Tibial nerve (tissue), 4 donors: ENCODE results near the gene RAD54L2. TPM values are rescaled to one million over a fixed set of nuclear protein-coding genes. Genes with fewer than 3 reads are reported as not detected.

Experiments used
- DNase-seq, 2 donors: peaks; one replicate each; pipeline ENCODE4 v3.0.0-alpha.2; 2019; ENCODE audit warnings: low spot score in 2 of 2
- H3K27ac ChIP-seq, 4 donors: fragments of 200-600 bp; sonication (generic) in 3 of 4; one replicate each; pipeline ENCODE4 v1.5.1; 2017 to 2019; ENCODE audit warnings: mild to moderate bottlenecking in 1 of 4
- H3K27me3 ChIP-seq, 2 donors: fragments of 200-600 bp; sonication (generic) in 1 of 2; one replicate each; pipeline versions ENCODE4 v1.5.1 to v1.6.0; 2017 to 2019
- H3K36me3 ChIP-seq, 3 donors: fragments of 200-600 bp; sonication (generic); one replicate each; pipeline ENCODE4 v1.5.1; 2018 to 2019
- H3K4me1 ChIP-seq, 4 donors: fragments of 200-600 bp; sonication (generic) in 3 of 4; one replicate each; pipeline ENCODE4 v1.5.1; 2017 to 2019
- H3K4me3 ChIP-seq, 4 donors: fragments of 200-600 bp; sonication (generic) in 3 of 4; one replicate each; pipeline ENCODE4 v1.5.1; 2017 to 2019; ENCODE audit warnings: mild to moderate bottlenecking in 1 of 4, moderate library complexity in 1 of 4
- H3K9me3 ChIP-seq, 4 donors: fragments of 200-600 bp; sonication (generic) in 3 of 4; one replicate each; pipeline ENCODE4 v1.5.1; 2017 to 2019
- EP300 ChIP-seq, 2 donors: sonication (generic); formaldehyde crosslinking; IDR thresholded peaks; one replicate each; pipeline ENCODE4 v1.6.1; 2017; ENCODE audit warnings: antibody characterized with exemption in 2 of 2, mild to moderate bottlenecking in 1 of 2
- POLR2A ChIP-seq, 2 donors: fragments of 450-650 bp; IDR thresholded peaks; one replicate each; pipeline ENCODE4 v1.6.1; 2017; ENCODE audit warnings: antibody characterized with exemption in 2 of 2, mild to moderate bottlenecking in 2 of 2, moderate library complexity in 2 of 2
- WGBS, 2 donors: methylation state at CpG; one replicate each; pipeline ENCODE4 v1.1.5; 2018; 5-methylcytosine and 5-hydroxymethylcytosine counted together
- total RNA-seq, 4 donors: library from RNA; depleted of rRNA; stranded (reverse); fragments of >200 nt; gene quantifications; one replicate each; pipeline ENCODE4 v1.1.0, GENCODE V29; 2016
- TF ChIP-seq, protein P1 (sequence below), 5 experiments: fragments of 200-600 bp in 3 of 5; fragments of 450-650 bp in 2 of 5; sonication (generic) in 3 of 5; IDR thresholded peaks; one replicate each; pipeline ENCODE4 v1.5.1; 2016 to 2019; ENCODE audit warnings: antibody characterized with exemption in 5 of 5, mild to moderate bottlenecking in 3 of 5, moderate library complexity in 2 of 5

Gene RAD54L2
- total RNA-seq, 4 donors from 2014 or later = 21.0 to 35.8 (median 28.5) TPM

DNA sequence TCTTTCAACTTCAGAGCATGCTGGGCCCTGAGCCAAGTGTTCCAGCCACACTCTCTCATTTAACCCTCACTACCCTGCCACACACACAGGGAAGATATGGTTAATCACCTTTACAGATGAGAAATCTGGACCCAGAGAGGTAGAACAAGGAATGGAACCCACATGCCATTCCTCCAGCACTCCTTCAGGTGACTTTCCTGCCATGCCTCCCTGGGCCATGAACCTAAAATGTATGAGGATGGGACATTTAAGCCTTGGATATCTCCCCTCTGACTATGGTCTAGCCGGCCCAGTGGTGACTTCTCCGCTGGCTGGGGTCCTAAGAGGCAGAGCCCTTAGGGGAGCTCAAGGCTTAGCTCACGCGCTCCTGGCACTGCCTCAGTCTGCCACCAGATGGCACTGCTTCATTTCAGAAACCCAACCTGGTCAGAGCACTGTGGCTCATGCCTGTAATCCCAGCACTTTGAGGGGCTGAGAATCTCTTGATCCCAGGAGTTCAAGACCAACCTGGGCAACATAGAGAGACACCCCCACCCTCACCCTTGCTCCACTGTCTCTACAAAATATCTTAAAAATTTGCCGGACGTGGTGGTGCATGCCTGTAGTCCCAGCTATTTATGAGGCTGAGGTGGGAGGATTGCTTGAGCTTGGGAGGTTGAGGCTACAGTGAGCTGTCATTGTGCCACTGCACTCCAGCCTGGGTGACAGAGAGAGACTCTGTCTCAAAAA lies 36.5 kb upstream of the RAD54L2 start:
- peak; percentile 67 to 90 for DNase-seq

DNA sequence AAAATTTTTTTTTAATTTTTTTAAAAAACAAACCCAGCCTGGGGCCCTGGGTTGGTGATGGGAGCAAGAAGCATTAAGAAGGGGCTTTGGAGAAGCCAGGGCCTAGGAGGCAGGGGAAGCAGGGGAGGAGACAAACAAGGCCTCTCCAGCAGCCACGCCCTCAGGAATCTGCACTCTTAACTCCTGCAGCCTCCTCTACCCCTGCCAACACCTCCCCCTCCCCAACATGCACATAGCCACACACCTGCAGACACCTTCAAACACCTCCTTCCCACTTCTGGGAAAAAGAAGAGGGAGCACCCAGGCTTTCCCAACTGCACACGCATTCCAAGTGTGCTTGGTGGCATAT lies 36.0 kb upstream of the RAD54L2 start:
- TF ChIP-seq EP300 (IDR thresholded peaks at IDR 0.05) (no peak), POLR2A (IDR thresholded peaks at IDR 0.05) (no peak)
- TF ChIP-seq, protein P1, sequence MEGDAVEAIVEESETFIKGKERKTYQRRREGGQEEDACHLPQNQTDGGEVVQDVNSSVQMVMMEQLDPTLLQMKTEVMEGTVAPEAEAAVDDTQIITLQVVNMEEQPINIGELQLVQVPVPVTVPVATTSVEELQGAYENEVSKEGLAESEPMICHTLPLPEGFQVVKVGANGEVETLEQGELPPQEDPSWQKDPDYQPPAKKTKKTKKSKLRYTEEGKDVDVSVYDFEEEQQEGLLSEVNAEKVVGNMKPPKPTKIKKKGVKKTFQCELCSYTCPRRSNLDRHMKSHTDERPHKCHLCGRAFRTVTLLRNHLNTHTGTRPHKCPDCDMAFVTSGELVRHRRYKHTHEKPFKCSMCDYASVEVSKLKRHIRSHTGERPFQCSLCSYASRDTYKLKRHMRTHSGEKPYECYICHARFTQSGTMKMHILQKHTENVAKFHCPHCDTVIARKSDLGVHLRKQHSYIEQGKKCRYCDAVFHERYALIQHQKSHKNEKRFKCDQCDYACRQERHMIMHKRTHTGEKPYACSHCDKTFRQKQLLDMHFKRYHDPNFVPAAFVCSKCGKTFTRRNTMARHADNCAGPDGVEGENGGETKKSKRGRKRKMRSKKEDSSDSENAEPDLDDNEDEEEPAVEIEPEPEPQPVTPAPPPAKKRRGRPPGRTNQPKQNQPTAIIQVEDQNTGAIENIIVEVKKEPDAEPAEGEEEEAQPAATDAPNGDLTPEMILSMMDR (IDR thresholded peaks at IDR 0.05) = no peak
- DNase-seq = no peak
- WGBS, 2 donors = 42 to 48% methylated on average over 2 of the region's 2 CpGs

More for the DNA sequence above, 36.5 kb upstream of the RAD54L2 start:
- H3K4me3 ChIP-seq = no peak overlapping the region
- no peaks in the 10 kb centered on the region for H3K36me3 ChIP-seq
- 2 to 11% methylated on average over 6 of the region's 6 CpGs for WGBS, 2 donors
- no peaks in the 10 kb centered on the region for H3K27me3 ChIP-seq
- peak overlapping the region in 1 of 4 donors; percentile 97 for H3K27ac ChIP-seq
- peaks cover 0 to 25% (median 2%) of the 10 kb centered on the region in 4 donors for H3K4me1 ChIP-seq
- H3K9me3 ChIP-seq = no peaks in the 10 kb centered on the region
- TF ChIP-seq POLR2A (IDR thresholded peaks at IDR 0.05) (no peak), EP300 (IDR thresholded peaks at IDR 0.05) (no peak)
- TF ChIP-seq, protein P1 (IDR thresholded peaks at IDR 0.05) = peak; percentile 89 to 95 (median 94)

DNA sequence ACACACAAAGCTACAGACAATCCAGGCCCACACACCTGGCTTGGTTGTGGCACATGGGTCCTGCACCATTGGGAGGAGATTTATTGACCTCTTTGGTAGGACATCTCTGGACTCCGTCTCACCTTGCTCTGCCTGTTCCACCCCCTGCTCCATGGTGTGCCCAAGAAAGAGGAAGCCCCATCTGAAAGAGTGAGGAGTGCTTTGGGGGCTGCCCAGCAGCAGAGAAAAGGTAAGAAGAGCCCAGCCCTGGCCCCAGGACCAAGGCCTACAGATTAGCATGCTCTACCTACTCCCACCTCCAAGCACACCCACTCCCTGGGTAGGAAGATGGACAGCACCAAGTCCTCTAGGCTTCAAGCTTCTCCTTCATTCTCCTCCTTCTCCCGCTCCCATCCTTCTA lies 35.5 kb upstream of the RAD54L2 start:
- no peak for DNase-seq
- TF ChIP-seq EP300 (IDR thresholded peaks at IDR 0.05) (no peak), POLR2A (IDR thresholded peaks at IDR 0.05) (no peak)
- TF ChIP-seq, protein P1 (IDR thresholded peaks at IDR 0.05) = no peak
- Histone ChIP-seq H3K4me1 (peaks cover 0 to 25% (median 2%) of the 10 kb centered on the region in 4 donors), H3K4me3 (no peak overlapping the region), H3K9me3 (no peaks in the 10 kb centered on the region), H3K27me3 (no peaks in the 10 kb centered on the region), H3K36me3 (no peaks in the 10 kb centered on the region), H3K27ac (no peak overlapping the region)
- 87 to 92% methylated on average over 2 of the region's 2 CpGs for WGBS, 2 donors

More for the DNA sequence above, 36.0 kb upstream of the RAD54L2 start:
- H3K27me3 ChIP-seq = no peaks in the 10 kb centered on the region
- H3K27ac ChIP-seq = no peak overlapping the region
- no peaks in the 10 kb centered on the region for H3K9me3 ChIP-seq
- H3K36me3 ChIP-seq = no peaks in the 10 kb centered on the region
- no peak overlapping the region for H3K4me3 ChIP-seq
- peaks cover 0 to 25% (median 2%) of the 10 kb centered on the region in 4 donors for H3K4me1 ChIP-seq

DNA sequence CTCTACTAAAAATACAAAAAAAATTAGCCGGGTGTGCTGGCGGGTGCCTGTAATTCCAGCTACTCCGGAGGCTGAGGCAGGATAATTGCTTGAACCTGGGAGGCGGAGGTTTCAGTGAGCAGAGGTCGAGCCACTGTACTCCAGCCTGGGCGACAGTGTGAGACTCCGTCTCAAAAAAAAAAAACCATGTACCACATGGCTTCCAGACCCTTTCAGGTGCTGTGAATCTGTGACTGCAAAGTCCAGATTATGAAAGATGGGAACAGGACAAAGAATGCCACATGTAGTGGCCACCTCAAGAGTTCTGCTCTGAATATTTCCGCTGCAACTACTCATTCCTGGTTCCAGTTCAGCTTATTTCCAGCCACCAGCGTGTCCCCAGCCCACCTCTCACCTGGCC lies 30.3 kb upstream of the RAD54L2 start:
- TF ChIP-seq, protein P1 (IDR thresholded peaks at IDR 0.05) = no peak
- no peak for TF ChIP-seq POLR2A (IDR thresholded peaks at IDR 0.05)
- no peak for TF ChIP-seq EP300 (IDR thresholded peaks at IDR 0.05)
- Histone ChIP-seq H3K27me3 (no peaks in the 10 kb centered on the region), H3K27ac (no peak overlapping the region), H3K9me3 (no peaks in the 10 kb centered on the region), H3K4me3 (no peak overlapping the region), H3K36me3 (no peaks in the 10 kb centered on the region), H3K4me1 (no peaks in the 10 kb centered on the region)
- WGBS, 2 donors = 78 to 80% methylated on average over 9 of the region's 9 CpGs
- DNase-seq = no peak

DNA sequence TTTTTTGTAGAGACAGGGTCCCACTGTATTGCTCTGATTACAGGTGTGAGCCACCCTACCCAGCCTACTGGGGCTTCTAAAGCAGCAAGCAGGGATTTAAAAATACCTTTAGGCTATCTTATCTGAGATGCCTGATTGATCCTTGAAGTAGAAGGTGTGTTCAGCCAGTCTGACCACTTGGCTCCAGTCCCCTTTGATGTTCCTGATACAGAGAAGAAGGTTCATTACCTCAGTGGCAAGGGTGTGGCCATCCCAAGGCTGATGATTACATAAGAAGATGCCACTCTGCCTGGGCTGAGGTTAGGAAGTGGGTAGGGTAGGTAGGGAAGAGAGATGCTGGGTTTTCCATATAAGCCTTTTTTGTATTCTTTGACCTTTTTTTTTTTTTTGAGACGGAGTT lies 27.5 kb upstream of the RAD54L2 start:
- Histone ChIP-seq H3K9me3 (no peaks in the 10 kb centered on the region), H3K27ac (no peak overlapping the region), H3K27me3 (no peaks in the 10 kb centered on the region), H3K4me3 (no peak overlapping the region), H3K4me1 (no peaks in the 10 kb centered on the region), H3K36me3 (no peaks in the 10 kb centered on the region)
- 60 to 73% methylated on average over 1 of the region's 1 CpG for WGBS, 2 donors
- no peak for TF ChIP-seq POLR2A (IDR thresholded peaks at IDR 0.05)
- TF ChIP-seq, protein P1 (IDR thresholded peaks at IDR 0.05) = no peak
- TF ChIP-seq EP300 (IDR thresholded peaks at IDR 0.05) = no peak
- no peak for DNase-seq
